Cardiac septum (tissue), 1 donor: ENCODE measurements around the gene TAS2R41. TPM values are rescaled to one million over a fixed set of nuclear protein-coding genes. Genes with fewer than 3 reads are reported as not detected.
"Not testable (repeated sequence)": the region's sequence is repeated elsewhere in the genome, so short reads cannot be mapped to it uniquely, and the experiment has no call there.

Source experiments
- DNase-seq: peaks from one replicate; pipeline ENCODE4 v3.0.0-alpha.2; 2020; ENCODE audit warnings: low spot score
- intact Hi-C: fragments of 100-400 bp; cut with DNase I; formaldehyde crosslinking; loops from one replicate; pipeline ENCODE4 v1.14.0; 2022
- total RNA-seq: library from RNA; stranded (reverse); fragmentation: NEBNext Ultra II Directional; extraction: Animal tissue kit (Norgen Biotek cat#: 25700); gene quantifications from one replicate; pipeline ENCODE4 v1.2.1, GENCODE V29; 2021
- donor health status: DM: no; HTN: no; CAD: no.

Gene TAS2R41
- total RNA-seq, 1 donor from 2014 or later, result not detected

GRCh38 chr7:143455491-143455890, 22.2 kb upstream of the TAS2R41 start:
- intact Hi-C loops, result no loop called here
- DNase-seq, result no peak

GRCh38 chr7:143455942-143456341, 21.7 kb upstream of the TAS2R41 start:
- DNase-seq, result no peak
- intact Hi-C loops, result no loop called here

DNA sequence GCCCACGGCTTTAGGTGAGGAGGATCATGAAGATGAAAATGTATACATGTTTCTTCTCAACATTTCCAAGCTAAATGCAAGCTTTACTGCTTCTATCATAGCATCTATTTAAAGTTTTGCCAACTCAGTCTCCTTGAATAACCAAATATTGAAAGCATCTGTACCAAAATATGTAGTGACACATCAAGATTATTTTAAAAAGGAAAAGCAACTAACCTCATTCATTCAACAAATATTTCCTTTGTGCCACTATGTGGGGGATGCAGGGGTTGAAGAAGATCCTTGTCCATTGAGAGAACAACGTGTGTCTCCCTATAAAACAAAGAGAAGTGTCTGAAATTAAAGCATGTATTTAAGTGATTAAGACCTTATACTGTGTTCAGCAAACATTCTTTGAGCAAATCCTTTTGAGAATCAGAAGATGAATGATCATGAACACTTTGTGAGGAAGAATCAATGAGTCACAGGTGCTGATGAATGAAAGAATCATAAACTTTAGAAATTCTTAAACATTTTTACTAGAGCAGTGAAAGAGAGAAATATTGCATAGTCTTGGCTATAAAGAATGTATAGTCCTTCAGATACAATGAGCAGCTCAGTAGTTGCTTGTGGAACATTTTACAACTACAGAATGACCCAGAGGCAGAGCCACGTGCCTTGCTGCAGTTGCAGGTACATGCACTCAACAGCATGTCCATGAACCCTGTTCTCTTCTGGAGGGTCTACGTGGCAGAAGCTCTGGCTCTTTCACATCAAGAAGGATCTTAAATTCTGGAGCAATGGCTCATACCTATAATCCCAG, 20.5 kb upstream of the TAS2R41 start:
- DNase-seq, result no peak
- intact Hi-C loops, result no loop called here

- DNase-seq, result no peak
- intact Hi-C loops, result no loop called here
Measured at GRCh38 chr7:143458263-143458662, 19.4 kb upstream of the TAS2R41 start.

DNA sequence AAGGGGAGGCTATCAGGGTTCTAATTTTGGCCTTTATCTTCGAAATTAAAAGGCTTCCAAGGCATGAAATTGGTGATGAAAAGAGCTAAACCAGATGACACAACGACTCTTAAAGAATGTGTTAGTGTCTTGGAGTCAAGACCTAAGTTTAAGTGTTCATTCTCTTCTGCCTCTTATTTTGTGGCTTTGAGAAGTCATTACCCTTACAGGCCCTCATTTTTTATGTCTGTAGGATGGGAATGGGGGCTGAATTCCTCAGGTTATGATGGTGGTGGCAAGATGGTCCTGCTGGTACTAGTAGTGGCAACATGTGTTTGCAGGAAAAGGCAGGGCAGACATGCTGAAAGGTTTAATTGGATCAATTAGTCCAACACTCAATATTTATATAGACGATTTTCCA, 19.0 kb upstream of the TAS2R41 start:
- DNase-seq, result no peak
- intact Hi-C loops, result no loop called here

DNA sequence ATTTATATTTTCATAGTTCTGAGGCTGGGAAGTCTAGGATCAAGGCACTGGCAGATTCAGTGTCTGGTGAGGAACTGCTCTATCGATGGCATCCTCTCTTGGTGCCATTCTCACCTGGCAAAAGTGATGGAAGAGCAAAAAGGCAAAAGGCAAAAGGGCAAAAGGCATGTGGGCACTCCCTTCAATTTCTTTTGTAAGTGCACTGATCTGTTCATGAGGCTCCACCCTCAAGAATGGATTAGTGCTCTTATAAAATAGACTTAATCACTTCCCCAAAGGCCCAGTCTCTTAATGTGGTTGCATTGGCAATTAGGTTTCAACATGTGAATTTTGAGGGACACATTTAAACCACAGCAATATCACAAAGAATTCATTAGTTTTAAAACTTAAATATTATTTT, 18.3 kb upstream of the TAS2R41 start:
- intact Hi-C loops, result no loop called here
- DNase-seq, result no peak

DNA sequence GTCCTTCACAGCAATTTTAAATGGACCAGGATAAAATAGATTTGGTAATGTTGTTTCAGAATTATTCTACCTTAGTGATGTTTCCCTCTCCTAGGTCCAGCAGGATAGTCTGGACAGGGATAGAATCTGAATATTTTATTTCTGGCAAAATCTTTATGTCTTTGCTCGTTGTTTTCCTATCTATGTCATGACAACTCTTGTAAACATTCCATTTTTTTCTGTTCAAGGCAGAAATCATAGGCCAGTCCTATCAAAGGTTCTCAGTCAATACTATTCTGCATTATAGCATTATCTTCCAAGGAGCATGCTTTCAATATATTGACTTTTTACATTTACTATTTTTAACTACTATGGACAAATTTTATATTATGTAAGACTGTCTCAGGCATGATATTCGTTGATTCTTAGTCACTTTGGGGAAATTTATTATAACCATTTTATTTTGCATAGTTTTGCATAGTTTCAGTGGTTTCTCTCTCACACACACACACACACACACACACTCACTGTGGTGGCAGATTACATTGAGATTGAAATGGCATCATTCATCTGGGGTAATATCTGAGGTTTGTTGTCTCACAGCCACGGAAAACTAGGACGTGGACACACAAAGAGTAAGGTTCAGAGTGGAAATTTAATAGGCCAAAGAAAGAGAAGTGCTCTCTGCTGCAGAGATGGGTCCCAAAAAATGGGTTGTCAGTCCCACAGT, 17.2 kb upstream of the TAS2R41 start:
- no peak for DNase-seq
- intact Hi-C loops, result no loop called here

GRCh38 chr7:143462045-143462444, 15.6 kb upstream of the TAS2R41 start:
- intact Hi-C loops, result no loop called here

DNA sequence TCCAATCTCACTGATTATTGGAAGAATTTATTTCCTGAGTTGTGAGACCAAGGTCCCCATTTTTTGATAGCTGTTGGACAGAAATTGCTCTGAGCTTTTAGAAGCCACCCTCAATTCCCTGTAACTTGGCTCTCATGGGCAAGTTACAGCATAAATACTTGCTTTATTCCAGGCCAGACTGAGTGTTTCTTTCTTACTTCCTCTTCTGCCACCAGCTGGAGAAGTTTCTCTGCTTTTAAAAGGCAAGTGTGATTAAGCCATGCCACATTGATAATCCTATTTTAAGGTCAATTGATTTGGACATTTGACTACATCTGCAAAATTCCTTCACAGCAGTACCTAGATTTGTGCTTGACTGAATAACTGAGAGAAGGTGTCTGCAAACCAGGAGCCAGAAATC, 14.1 kb upstream of the TAS2R41 start:
- no peak for DNase-seq
- intact Hi-C loops, result no loop called here

More at GRCh38 chr7:143462045-143462444, 15.6 kb upstream of the TAS2R41 start:
- DNase-seq, result no peak

DNA sequence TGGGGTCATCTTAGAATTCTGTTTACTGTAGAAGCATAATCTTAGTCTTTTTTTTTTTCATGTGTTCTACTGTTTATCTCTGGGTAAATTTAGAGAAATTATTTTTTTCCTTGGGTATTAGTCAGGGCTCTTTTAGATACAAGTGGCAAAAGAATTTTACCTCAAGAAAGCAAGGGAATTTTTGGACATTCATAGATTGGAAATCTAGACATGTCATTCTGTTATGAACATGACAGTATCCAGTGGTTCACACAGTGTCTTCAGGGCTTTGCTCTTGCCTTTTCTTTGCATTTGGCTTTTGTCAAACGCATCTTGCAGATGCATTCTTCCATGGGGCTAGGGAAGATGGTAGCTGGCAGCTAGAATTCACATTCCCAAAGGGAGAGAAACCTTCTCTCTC, 13.7 kb upstream of the TAS2R41 start:
- intact Hi-C loops, result no loop called here

GRCh38 chr7:143467724-143468123, 9.9 kb upstream of the TAS2R41 start:
- intact Hi-C loops, result no loop called here
- DNase-seq, result no peak

More for the DNA sequence above, 13.7 kb upstream of the TAS2R41 start:
- no peak for DNase-seq

- intact Hi-C loops, DNase-seq: not testable (repeated sequence)
Measured at GRCh38 chr7:143472071-143472689, 5.5 kb upstream of the TAS2R41 start.

DNA sequence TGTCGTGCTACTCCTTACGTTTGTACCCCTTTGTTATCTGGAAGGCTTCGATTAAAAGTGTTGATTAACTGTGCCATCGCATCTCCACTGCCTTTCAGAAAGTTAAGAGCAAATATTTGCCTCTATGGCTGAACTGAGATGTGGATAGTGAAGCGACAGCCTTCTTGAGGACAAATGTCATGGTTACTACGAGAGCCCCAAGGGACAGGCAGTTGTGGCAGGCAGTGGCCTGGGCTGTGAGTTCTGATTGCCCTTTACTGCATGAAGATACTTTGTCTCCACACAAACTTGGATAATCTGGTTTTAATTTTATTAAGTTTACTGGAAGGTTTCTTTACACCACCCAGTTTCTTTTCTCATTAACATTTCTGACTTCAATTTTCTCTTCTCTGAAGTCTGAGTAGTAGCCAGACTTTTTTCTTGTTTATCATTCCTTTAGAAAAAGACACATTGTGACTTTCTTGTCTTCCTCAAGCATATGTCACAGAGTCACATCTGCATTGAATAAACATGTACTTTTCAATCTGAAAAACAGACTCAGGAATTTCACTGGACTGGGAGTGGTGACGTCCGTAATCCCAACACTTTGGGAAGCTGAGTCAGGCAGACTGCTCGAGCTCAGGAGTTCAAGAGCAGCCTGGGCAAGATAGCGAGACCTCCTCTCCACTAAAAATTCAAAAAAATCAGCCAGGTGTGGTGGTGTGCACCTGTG, 1.5 kb downstream of the TAS2R41 start:
- intact Hi-C loops, result no loop called here
- DNase-seq, result no peak

DNA sequence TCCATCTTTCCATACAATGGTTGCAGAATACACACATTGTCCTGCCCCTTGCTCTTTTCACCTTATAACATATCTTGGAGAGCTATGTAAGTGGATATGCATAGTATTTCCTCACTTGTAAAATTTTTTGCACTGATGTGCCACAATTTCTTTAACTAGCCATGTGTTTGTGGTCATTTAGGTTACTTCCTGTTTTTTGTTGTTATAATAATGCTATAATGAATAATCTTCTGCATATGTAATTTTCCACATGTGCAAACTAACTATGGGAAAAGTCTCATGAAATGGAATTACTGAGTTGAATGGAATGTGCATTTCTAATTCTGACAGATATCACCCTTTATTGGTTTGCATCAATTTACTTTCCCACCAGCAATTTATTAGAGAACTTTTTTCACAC, 2.8 kb downstream of the TAS2R41 start:
- no peak for DNase-seq
- intact Hi-C loops, result no loop called here

DNA sequence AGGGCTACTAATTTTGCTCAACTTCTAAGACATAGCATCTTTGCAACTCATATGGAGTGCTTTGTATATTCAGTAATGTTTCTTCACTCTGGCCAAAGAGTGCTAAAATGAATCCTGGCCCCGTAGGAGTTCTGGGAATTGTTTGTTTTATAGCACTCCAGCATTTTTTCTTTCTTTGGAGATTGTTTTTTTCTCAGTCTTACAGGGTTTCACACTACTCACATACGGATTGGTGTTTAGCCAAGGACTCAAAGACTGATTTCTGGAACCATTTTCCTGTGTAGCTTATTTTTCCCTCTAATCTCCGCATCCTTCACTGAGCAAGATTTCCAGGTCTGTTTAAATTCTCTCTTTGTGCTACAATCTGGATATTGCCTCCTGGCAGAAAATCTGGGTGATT, 6.4 kb downstream of the TAS2R41 start:
- DNase-seq, result no peak
- intact Hi-C loops, result no loop called here

- intact Hi-C loops, result no loop called here
- no peak for DNase-seq
Measured at GRCh38 chr7:143485094-143485493, 7.4 kb downstream of the TAS2R41 start.

GRCh38 chr7:143485500-143485899, 7.8 kb downstream of the TAS2R41 start:
- intact Hi-C loops, result no loop called here
- no peak for DNase-seq

DNA sequence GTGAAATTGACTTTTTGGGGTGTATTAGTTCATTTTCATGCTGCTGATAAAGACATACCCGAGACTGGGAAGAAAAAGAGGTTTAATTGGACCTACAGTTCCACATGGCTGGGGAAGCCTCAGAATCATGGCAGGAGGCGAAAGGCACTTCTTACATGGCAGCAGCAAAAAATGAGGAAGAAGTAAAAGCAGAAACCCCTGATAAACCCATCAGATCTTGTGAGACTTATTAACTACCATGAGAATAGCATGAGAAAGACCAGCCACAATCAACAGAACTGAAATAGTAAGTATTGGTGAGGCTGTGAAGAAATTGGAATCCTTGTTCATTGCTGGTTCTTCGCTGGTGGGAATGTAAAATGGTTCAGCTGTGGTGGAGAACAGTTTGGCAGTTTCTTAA, 8.6 kb downstream of the TAS2R41 start:
- DNase-seq, intact Hi-C loops: not testable (repeated sequence)

DNA sequence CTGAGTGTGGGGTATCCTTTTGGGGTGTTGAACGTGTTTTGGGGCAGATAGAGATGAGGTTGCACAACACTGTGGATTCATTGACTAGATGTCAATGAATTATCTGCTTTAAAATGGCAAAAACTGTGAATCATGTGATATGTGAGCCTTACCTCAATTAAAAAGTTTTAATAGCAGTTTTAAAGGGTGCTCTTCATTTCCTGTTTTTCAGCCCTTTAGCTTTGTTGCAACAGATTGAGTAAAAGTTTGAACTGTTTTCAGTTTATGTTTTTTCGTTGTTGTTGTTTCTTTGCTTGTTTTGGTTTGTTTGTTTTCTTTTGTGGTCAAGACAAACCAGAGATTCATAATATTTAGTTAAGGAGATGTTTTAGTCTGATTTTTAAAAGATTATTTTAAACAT, 9.4 kb downstream of the TAS2R41 start:
- DNase-seq, result no peak
- intact Hi-C loops, result no loop called here

GRCh38 chr7:143487566-143487965, 9.9 kb downstream of the TAS2R41 start:
- DNase-seq, result no peak
- intact Hi-C loops, result no loop called here
